WTC11 (cell line): Measurements from ENCODE around the gene SCFD1. TPM values are rescaled to one million over a fixed set of nuclear protein-coding genes. Genes with fewer than 3 reads are reported as not detected.

Source experiments
- ATAC-seq: fragments of 200-7000 bp; cut with Tn5 transposase; 2 replicates; pipeline ENCODE4 v1.10.0; 2021; ENCODE audit warnings: mild to moderate bottlenecking, moderate library complexity
- CTCF ChIA-PET: fragments of 300-600 bp; sonication (Branson Sonifier 250); formaldehyde crosslinking; loops from one replicate; lab custom pipeline; 2021; ENCODE audit warnings: antibody characterized with exemption; lab: Charles Lee
- POLR2A ChIA-PET: fragments of 350-600 bp; sonication (Branson Sonifier 250); formaldehyde crosslinking; loops from one replicate; lab custom pipeline; 2021; ENCODE audit warnings: antibody characterized with exemption; lab: Charles Lee
- DNase-seq: peaks from one replicate; pipeline ENCODE4 v3.0.0; 2021; ENCODE audit warnings: low spot score
- H3K27ac Mint-ChIP-seq: 2 replicates; pipeline ENCODE4 v1.8.0; 2021; ENCODE audit warnings: mixed read lengths
- H3K27me3 Mint-ChIP-seq: 2 replicates; pipeline ENCODE4 v1.8.0; 2021; ENCODE audit warnings: low read depth, mild to moderate bottlenecking, moderate library complexity, mixed read lengths
- H3K36me3 Mint-ChIP-seq: 2 replicates; pipeline ENCODE4 v1.8.0; 2021; ENCODE audit warnings: mixed read lengths
- H3K4me1 Mint-ChIP-seq: 2 replicates; pipeline ENCODE4 v1.8.0; 2022; ENCODE audit warnings: mixed read lengths
- H3K4me3 Mint-ChIP-seq: 2 replicates; pipeline ENCODE4 v1.8.0; 2021; ENCODE audit warnings: mild to moderate bottlenecking, moderate library complexity, mixed read lengths
- H3K9me3 Mint-ChIP-seq: 2 replicates; pipeline ENCODE4 v1.8.0; 2021; ENCODE audit warnings: mixed read lengths
- ATF1 ChIP-seq: sonication (generic); formaldehyde crosslinking; IDR thresholded peaks from 2 replicates; pipeline ENCODE4 v1.8.1; 2023; ENCODE audit warnings: mild to moderate bottlenecking, moderate library complexity, missing genetic modification reagents
- ELF4 ChIP-seq: sonication (generic); formaldehyde crosslinking; IDR thresholded peaks from 2 replicates; pipeline ENCODE4 v1.8.1; 2022; ENCODE audit warnings: low read depth, mild to moderate bottlenecking, moderate library complexity, missing genetic modification reagents
- FOXK1 ChIP-seq: sonication (generic); formaldehyde crosslinking; IDR thresholded peaks from 2 replicates; pipeline ENCODE4 v1.8.0; 2022; ENCODE audit warnings: mild to moderate bottlenecking, moderate library complexity, missing genetic modification reagents
- GABPB1 ChIP-seq: sonication (generic); formaldehyde crosslinking; IDR thresholded peaks from 2 replicates; pipeline ENCODE4 v1.8.1; 2023; ENCODE audit warnings: mild to moderate bottlenecking, missing genetic modification reagents
- MXD4 ChIP-seq: fragments of 250-450 bp; sonication (Bioruptor Pico); IDR thresholded peaks from 2 replicates; pipeline ENCODE4 v1.8.0; 2021; ENCODE audit warnings: mild to moderate bottlenecking, moderate library complexity, borderline replicate concordance
- NFYB ChIP-seq: sonication (generic); formaldehyde crosslinking; conservative IDR thresholded peaks from 2 replicates; pipeline ENCODE4 v1.8.0; 2022; ENCODE audit warnings: low read depth, missing genetic modification reagents
- OVOL2 ChIP-seq: fragments of 250-450 bp; sonication (Bioruptor Pico); IDR thresholded peaks from 2 replicates; pipeline ENCODE4 v1.9.0; 2021; ENCODE audit warnings: mild to moderate bottlenecking, borderline replicate concordance
- SP1 ChIP-seq: sonication (generic); formaldehyde crosslinking; conservative IDR thresholded peaks from 2 replicates; pipeline ENCODE4 v1.8.1; 2022; ENCODE audit warnings: missing genetic modification reagents
- TEAD1 ChIP-seq: sonication (generic); formaldehyde crosslinking; IDR thresholded peaks from 2 replicates; pipeline ENCODE4 v1.8.0; 2022; ENCODE audit warnings: mild to moderate bottlenecking, missing genetic modification reagents
- ZBTB21 ChIP-seq: sonication (generic); formaldehyde crosslinking; IDR thresholded peaks from 2 replicates; pipeline ENCODE4 v1.8.1; 2023; ENCODE audit warnings: mild to moderate bottlenecking, missing genetic modification reagents, borderline replicate concordance
- total RNA-seq: library from RNA; stranded (reverse); gene quantifications from 3 replicates; pipeline ENCODE4 v1.2.3, GENCODE V29; 2021
- TF ChIP-seq, protein P1 (sequence below): fragments of 250-450 bp; sonication (Bioruptor Pico); conservative IDR thresholded peaks from 2 replicates; pipeline ENCODE4 v1.9.0; 2021; ENCODE audit warnings: mild to moderate bottlenecking
- TF ChIP-seq, protein P2 (sequence below): sonication (generic); formaldehyde crosslinking; conservative IDR thresholded peaks from 2 replicates; pipeline ENCODE4 v1.8.1; 2023; ENCODE audit warnings: mild to moderate bottlenecking, low read depth, missing genetic modification reagents, moderate library complexity
- TF ChIP-seq, protein P3 (sequence below): sonication (generic); formaldehyde crosslinking; IDR thresholded peaks from 2 replicates; pipeline ENCODE4 v1.8.1; 2023; ENCODE audit warnings: mild to moderate bottlenecking, missing genetic modification reagents
- TF ChIP-seq, protein P4 (sequence below): sonication (generic); formaldehyde crosslinking; IDR thresholded peaks from 2 replicates; pipeline ENCODE4 v1.8.1; 2022; ENCODE audit warnings: low read depth, missing genetic modification reagents, borderline replicate concordance
- TF ChIP-seq, protein P5 (sequence below): sonication (generic); formaldehyde crosslinking; IDR thresholded peaks from 2 replicates; pipeline ENCODE4 v1.8.1; 2022; ENCODE audit warnings: missing genetic modification reagents, borderline replicate concordance
- TF ChIP-seq, protein P6 (sequence below): sonication (generic); formaldehyde crosslinking; IDR thresholded peaks from 2 replicates; pipeline ENCODE4 v1.8.1; 2023; ENCODE audit warnings: mild to moderate bottlenecking, missing genetic modification reagents
- TF ChIP-seq, protein P7 (sequence below): sonication (generic); formaldehyde crosslinking; IDR thresholded peaks from 2 replicates; pipeline ENCODE4 v1.8.0; 2022; ENCODE audit warnings: mild to moderate bottlenecking, missing genetic modification reagents
- TF ChIP-seq, protein P8 (sequence below): sonication (generic); formaldehyde crosslinking; IDR thresholded peaks from 2 replicates; pipeline ENCODE4 v1.8.0; 2023; ENCODE audit warnings: missing genetic modification reagents, mild to moderate bottlenecking, borderline replicate concordance
- TF ChIP-seq, protein P9 (sequence below): fragments of 250-450 bp; sonication (Bioruptor Pico); IDR thresholded peaks from 2 replicates; pipeline ENCODE4 v1.9.0; 2021; ENCODE audit warnings: moderate library complexity, mild to moderate bottlenecking, inconsistent platforms, borderline replicate concordance

SCFD1 gene
- total RNA-seq, 1 experiment from 2014 or later: 77.5 TPM

DNA sequence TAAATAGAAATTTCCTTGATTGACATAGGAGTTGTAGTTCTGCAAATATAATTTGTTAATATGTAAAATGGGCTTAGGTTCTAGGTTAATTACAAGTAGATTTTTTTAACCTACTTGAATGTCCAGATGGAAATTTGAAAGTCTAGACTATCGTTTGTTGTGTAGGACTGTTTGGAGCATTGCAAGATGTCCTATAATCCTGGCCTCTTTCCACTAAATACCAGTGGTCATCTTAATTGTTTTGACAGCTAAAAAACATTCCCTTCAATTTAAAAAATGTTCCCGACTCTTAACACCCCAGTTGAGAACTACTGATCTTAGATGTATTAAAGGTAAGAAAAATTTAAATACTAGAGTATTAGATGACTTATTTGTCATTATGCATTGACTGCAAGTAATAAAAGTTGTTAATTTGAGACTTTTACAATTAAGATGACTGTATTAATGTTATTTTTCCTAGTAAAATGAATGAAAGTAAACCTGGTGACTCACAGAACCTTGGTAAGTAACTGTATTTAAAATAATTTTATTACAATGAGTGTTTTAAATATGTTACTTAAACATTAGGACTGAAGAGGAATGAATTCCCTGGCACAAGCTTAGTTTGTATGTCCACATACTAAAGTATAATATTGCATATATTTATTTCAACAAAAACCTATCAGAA is 41.4 kb upstream of the SCFD1 start:
- Mint-ChIP-seq H3K4me3 (no peak overlapping the region), H3K9me3 (peaks cover 32% of the 10 kb centered on the region), H3K4me1 (peaks cover 30% of the 10 kb centered on the region), H3K27me3 (no peaks in the 10 kb centered on the region)
- CTCF ChIA-PET: no interaction called here
- no peak for DNase-seq
- no peak for ATAC-seq
- no peak for TF ChIP-seq TEAD1 (CRISPR knock-in tag)
- TF ChIP-seq, protein P1, sequence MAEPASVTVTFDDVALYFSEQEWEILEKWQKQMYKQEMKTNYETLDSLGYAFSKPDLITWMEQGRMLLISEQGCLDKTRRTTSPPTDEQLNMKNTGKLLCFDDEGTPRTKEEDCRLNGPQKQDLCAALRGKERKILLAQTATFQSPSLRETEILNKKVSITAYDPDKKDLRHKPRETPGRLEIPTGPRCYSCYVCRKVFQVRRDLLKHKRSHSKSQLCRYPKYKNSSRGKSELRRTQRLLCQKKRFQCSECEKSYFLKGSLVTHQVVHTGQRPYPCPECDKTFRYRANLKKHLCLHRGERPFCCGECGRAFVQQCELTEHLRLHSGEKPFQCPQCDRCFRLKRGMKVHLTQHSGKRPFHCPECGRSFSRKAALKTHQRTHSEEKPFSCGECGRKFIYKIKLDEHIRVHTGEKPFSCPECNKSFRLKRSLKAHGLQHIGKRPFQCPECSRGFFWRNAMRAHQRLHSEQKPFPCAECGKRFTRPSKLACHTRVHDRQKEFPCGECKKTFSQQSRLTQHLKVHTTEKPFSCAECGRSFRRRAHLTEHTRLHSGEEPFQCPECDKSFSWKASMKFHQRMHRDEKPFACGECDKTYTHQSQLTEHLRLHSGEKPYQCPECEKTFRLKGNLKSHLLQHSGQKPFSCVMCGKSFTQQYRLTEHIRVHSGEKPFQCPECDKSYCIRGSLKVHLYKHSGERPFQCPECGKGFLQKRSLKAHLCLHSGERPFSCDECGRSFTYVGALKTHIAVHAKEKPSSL: no peak
- TF ChIP-seq SP1 (CRISPR knock-in tag): no peak
- TF ChIP-seq, protein P2, sequence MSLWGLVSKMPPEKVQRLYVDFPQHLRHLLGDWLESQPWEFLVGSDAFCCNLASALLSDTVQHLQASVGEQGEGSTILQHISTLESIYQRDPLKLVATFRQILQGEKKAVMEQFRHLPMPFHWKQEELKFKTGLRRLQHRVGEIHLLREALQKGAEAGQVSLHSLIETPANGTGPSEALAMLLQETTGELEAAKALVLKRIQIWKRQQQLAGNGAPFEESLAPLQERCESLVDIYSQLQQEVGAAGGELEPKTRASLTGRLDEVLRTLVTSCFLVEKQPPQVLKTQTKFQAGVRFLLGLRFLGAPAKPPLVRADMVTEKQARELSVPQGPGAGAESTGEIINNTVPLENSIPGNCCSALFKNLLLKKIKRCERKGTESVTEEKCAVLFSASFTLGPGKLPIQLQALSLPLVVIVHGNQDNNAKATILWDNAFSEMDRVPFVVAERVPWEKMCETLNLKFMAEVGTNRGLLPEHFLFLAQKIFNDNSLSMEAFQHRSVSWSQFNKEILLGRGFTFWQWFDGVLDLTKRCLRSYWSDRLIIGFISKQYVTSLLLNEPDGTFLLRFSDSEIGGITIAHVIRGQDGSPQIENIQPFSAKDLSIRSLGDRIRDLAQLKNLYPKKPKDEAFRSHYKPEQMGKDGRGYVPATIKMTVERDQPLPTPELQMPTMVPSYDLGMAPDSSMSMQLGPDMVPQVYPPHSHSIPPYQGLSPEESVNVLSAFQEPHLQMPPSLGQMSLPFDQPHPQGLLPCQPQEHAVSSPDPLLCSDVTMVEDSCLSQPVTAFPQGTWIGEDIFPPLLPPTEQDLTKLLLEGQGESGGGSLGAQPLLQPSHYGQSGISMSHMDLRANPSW (CRISPR knock-in tag): no peak
- no peak for TF ChIP-seq MXD4
- TF ChIP-seq, protein P3, sequence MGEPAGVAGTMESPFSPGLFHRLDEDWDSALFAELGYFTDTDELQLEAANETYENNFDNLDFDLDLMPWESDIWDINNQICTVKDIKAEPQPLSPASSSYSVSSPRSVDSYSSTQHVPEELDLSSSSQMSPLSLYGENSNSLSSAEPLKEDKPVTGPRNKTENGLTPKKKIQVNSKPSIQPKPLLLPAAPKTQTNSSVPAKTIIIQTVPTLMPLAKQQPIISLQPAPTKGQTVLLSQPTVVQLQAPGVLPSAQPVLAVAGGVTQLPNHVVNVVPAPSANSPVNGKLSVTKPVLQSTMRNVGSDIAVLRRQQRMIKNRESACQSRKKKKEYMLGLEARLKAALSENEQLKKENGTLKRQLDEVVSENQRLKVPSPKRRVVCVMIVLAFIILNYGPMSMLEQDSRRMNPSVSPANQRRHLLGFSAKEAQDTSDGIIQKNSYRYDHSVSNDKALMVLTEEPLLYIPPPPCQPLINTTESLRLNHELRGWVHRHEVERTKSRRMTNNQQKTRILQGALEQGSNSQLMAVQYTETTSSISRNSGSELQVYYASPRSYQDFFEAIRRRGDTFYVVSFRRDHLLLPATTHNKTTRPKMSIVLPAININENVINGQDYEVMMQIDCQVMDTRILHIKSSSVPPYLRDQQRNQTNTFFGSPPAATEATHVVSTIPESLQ (CRISPR knock-in tag): no peak
- TF ChIP-seq, protein P4, sequence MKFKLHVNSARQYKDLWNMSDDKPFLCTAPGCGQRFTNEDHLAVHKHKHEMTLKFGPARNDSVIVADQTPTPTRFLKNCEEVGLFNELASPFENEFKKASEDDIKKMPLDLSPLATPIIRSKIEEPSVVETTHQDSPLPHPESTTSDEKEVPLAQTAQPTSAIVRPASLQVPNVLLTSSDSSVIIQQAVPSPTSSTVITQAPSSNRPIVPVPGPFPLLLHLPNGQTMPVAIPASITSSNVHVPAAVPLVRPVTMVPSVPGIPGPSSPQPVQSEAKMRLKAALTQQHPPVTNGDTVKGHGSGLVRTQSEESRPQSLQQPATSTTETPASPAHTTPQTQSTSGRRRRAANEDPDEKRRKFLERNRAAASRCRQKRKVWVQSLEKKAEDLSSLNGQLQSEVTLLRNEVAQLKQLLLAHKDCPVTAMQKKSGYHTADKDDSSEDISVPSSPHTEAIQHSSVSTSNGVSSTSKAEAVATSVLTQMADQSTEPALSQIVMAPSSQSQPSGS: no peak
- no peak for TF ChIP-seq OVOL2 (CRISPR knock-in tag)
- no peak for TF ChIP-seq GABPB1
- TF ChIP-seq, protein P5, sequence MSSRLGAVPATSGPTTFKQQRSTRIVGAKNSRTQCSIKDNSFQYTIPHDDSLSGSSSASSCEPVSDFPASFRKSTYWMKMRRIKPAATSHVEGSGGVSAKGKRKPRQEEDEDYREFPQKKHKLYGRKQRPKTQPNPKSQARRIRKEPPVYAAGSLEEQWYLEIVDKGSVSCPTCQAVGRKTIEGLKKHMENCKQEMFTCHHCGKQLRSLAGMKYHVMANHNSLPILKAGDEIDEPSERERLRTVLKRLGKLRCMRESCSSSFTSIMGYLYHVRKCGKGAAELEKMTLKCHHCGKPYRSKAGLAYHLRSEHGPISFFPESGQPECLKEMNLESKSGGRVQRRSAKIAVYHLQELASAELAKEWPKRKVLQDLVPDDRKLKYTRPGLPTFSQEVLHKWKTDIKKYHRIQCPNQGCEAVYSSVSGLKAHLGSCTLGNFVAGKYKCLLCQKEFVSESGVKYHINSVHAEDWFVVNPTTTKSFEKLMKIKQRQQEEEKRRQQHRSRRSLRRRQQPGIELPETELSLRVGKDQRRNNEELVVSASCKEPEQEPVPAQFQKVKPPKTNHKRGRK (CRISPR knock-in tag): no peak
- no peak for TF ChIP-seq NFYB
- TF ChIP-seq, protein P6, sequence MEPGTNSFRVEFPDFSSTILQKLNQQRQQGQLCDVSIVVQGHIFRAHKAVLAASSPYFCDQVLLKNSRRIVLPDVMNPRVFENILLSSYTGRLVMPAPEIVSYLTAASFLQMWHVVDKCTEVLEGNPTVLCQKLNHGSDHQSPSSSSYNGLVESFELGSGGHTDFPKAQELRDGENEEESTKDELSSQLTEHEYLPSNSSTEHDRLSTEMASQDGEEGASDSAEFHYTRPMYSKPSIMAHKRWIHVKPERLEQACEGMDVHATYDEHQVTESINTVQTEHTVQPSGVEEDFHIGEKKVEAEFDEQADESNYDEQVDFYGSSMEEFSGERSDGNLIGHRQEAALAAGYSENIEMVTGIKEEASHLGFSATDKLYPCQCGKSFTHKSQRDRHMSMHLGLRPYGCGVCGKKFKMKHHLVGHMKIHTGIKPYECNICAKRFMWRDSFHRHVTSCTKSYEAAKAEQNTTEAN: no peak
- TF ChIP-seq ELF4 (CRISPR knock-in tag): no peak
- TF ChIP-seq ATF1 (CRISPR knock-in tag): no peak
- no peak for TF ChIP-seq ZBTB21 (CRISPR knock-in tag)
- TF ChIP-seq, protein P7, sequence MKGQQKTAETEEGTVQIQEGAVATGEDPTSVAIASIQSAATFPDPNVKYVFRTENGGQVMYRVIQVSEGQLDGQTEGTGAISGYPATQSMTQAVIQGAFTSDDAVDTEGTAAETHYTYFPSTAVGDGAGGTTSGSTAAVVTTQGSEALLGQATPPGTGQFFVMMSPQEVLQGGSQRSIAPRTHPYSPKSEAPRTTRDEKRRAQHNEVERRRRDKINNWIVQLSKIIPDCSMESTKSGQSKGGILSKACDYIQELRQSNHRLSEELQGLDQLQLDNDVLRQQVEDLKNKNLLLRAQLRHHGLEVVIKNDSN (CRISPR knock-in tag): no peak
- TF ChIP-seq, protein P8, sequence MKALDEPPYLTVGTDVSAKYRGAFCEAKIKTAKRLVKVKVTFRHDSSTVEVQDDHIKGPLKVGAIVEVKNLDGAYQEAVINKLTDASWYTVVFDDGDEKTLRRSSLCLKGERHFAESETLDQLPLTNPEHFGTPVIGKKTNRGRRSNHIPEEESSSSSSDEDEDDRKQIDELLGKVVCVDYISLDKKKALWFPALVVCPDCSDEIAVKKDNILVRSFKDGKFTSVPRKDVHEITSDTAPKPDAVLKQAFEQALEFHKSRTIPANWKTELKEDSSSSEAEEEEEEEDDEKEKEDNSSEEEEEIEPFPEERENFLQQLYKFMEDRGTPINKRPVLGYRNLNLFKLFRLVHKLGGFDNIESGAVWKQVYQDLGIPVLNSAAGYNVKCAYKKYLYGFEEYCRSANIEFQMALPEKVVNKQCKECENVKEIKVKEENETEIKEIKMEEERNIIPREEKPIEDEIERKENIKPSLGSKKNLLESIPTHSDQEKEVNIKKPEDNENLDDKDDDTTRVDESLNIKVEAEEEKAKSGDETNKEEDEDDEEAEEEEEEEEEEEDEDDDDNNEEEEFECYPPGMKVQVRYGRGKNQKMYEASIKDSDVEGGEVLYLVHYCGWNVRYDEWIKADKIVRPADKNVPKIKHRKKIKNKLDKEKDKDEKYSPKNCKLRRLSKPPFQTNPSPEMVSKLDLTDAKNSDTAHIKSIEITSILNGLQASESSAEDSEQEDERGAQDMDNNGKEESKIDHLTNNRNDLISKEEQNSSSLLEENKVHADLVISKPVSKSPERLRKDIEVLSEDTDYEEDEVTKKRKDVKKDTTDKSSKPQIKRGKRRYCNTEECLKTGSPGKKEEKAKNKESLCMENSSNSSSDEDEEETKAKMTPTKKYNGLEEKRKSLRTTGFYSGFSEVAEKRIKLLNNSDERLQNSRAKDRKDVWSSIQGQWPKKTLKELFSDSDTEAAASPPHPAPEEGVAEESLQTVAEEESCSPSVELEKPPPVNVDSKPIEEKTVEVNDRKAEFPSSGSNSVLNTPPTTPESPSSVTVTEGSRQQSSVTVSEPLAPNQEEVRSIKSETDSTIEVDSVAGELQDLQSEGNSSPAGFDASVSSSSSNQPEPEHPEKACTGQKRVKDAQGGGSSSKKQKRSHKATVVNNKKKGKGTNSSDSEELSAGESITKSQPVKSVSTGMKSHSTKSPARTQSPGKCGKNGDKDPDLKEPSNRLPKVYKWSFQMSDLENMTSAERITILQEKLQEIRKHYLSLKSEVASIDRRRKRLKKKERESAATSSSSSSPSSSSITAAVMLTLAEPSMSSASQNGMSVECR (CRISPR knock-in tag): no peak
- TF ChIP-seq, protein P9, sequence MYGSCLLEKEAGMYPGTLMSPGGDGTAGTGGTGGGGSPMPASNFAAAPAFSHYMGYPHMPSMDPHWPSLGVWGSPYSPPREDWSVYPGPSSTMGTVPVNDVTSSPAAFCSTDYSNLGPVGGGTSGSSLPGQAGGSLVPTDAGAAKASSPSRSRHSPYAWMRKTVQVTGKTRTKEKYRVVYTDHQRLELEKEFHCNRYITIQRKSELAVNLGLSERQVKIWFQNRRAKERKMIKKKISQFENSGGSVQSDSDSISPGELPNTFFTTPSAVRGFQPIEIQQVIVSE: no peak
- no peak for TF ChIP-seq FOXK1
- TF ChIP-seq, all 79 proteins: peak for 0
- no peak overlapping the region for H3K27ac Mint-ChIP-seq
- H3K36me3 Mint-ChIP-seq: peaks cover 42% of the 10 kb centered on the region
- POLR2A ChIA-PET: no interaction called here
